GM21825 (cell line): ENCODE data around the gene DEPDC5.
"Not testable (repeated sequence)": the region's sequence is repeated elsewhere in the genome, so short reads cannot be mapped to it uniquely, and the experiment has no call there.

Experiments used
- ATAC-seq: cut with Tn5 transposase; IDR thresholded peaks from one replicate; pipeline ENCODE4 v1.9.1; 2021; ENCODE audit warnings: mild to moderate bottlenecking, moderate library complexity; ENCODE audit not compliant: unreplicated experiment

Gene DEPDC5

GRCh38 chr22:31813898-31814297 lies 60.1 kb downstream of the DEPDC5 start:
- not testable (repeated sequence) for ATAC-seq

- no peak for ATAC-seq
Measured at GRCh38 chr22:31814942-31815341, 61.1 kb downstream of the DEPDC5 start.

GRCh38 chr22:31815383-31815814 lies 61.6 kb downstream of the DEPDC5 start:
- not testable (repeated sequence) for ATAC-seq

GRCh38 chr22:31816750-31817149 lies 62.9 kb downstream of the DEPDC5 start:
- ATAC-seq, result no peak

- no peak for ATAC-seq
Measured at GRCh38 chr22:31818481-31819392, 64.9 kb downstream of the DEPDC5 start.

GRCh38 chr22:31820655-31821054 lies 66.8 kb downstream of the DEPDC5 start:
- ATAC-seq, result no peak

GRCh38 chr22:31821572-31821971 lies 67.8 kb downstream of the DEPDC5 start:
- no peak for ATAC-seq

GRCh38 chr22:31822523-31822922 lies 68.7 kb downstream of the DEPDC5 start:
- no peak for ATAC-seq

- no peak for ATAC-seq
Measured at GRCh38 chr22:31825513-31825912, 71.7 kb downstream of the DEPDC5 start.

GRCh38 chr22:31826443-31826842 lies 72.6 kb downstream of the DEPDC5 start:
- ATAC-seq, result no peak

GRCh38 chr22:31828739-31829138 lies 74.9 kb downstream of the DEPDC5 start:
- no peak for ATAC-seq

GRCh38 chr22:31829505-31829904 lies 75.7 kb downstream of the DEPDC5 start:
- no peak for ATAC-seq

GRCh38 chr22:31830721-31831070 lies 76.9 kb downstream of the DEPDC5 start:
- ATAC-seq, result no peak

GRCh38 chr22:31833930-31834329 lies 80.1 kb downstream of the DEPDC5 start:
- ATAC-seq, result no peak

- no peak for ATAC-seq
Measured at GRCh38 chr22:31836010-31836409, 82.2 kb downstream of the DEPDC5 start.

- no peak for ATAC-seq
Measured at GRCh38 chr22:31838917-31839316, 85.1 kb downstream of the DEPDC5 start.

GRCh38 chr22:31839986-31840385 lies 86.2 kb downstream of the DEPDC5 start:
- no peak for ATAC-seq

GRCh38 chr22:31840585-31840984 lies 86.8 kb downstream of the DEPDC5 start:
- ATAC-seq, result no peak

GRCh38 chr22:31841078-31841827 lies 87.4 kb downstream of the DEPDC5 start:
- no peak for ATAC-seq

- no peak for ATAC-seq
Measured at GRCh38 chr22:31843526-31843925, 89.7 kb downstream of the DEPDC5 start.

GRCh38 chr22:31844941-31845340 lies 91.1 kb downstream of the DEPDC5 start:
- ATAC-seq, result no peak
